Skeletal muscle cell (primary cell): ENCODE measurements around the gene PPM1L.
"Not testable (repeated sequence)": the region's sequence is repeated elsewhere in the genome, so short reads cannot be mapped to it uniquely, and the experiment has no call there.

Source experiments
- DNase-seq: peaks from one replicate; pipeline ENCODE4 v3.0.0-alpha.2; 2010; ENCODE audit warnings: low read depth
- H3K4me3 ChIP-seq: 2 replicates; pipeline ENCODE4 v1.5.1; 2011; ENCODE audit warnings: low read depth, mild to moderate bottlenecking, control low read depth, low read length, moderate library complexity

The PPM1L gene

DNA sequence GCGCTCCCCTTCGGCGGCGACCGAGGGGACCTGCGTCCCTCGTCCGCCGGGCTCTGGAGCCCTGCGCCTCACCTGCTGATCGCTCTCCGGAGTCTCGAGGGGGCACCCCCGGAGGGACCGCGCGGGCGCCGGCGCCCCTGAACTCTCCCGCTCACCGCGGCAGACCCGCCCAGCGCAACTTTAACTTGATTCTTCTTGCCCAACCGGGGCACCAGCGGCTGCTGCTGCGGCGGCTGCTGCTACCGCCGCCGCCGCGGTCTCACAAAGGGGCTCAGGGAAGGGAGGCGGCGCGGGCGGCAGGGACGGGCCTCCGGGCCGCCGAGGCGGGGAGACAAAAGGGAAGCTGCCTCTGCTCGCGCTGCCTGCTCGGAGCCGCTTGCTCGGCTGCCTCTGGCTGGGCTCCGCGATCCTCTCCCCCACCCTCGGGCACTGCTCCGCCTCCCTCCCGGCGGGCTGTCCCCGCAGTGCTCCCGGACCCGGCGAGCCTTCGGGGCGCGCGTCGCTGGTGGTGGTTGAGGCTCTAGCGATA lies at the start of gene PPM1L:
TSS of gene PPM1L (plus strand) at position 456 of the 529 bp plus-strand sequence.
- H3K4me3 ChIP-seq: peak within 1 kb of the TSS; percentile 58
- DNase-seq: no peak

DNA sequence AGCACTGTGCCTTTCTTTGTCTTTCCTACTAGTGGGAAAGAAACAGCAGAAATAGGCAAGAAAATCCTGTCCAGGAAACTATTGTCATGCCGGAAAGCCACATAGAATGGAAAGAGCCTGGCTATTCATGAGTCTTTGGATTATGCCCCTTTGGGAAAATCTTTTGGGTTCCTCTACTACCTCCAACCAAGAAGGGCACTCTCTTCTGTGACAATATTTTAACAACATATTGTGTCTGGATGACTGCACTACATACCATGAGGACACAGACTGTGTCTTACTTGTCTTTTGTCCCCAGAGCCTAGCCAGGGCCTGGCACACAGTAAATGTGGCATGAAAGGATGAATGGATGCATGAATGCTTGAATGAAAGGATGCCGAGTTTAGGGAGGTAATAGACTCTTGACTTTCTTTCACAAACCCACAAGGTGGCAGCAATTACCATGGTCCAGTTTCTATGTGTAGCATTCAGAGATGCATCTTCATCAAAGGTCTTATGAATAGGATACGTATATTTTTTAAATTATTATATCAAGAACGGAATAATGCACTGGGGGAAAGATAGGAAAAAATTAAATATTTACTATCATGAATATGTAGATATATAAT lies 48.7 kb upstream of the PPM1L start:
- peak; percentile 11 for DNase-seq

GRCh38 chr3:160709477-160710182 lies 46.4 kb upstream of the PPM1L start:
- no peak overlapping the region for H3K4me3 ChIP-seq
- DNase-seq: no peak

More for the DNA sequence above, 48.7 kb upstream of the PPM1L start:
- H3K4me3 ChIP-seq: no peak overlapping the region

GRCh38 chr3:160713144-160713543 lies 42.9 kb upstream of the PPM1L start:
- not testable (repeated sequence) for H3K4me3 ChIP-seq, DNase-seq

DNA sequence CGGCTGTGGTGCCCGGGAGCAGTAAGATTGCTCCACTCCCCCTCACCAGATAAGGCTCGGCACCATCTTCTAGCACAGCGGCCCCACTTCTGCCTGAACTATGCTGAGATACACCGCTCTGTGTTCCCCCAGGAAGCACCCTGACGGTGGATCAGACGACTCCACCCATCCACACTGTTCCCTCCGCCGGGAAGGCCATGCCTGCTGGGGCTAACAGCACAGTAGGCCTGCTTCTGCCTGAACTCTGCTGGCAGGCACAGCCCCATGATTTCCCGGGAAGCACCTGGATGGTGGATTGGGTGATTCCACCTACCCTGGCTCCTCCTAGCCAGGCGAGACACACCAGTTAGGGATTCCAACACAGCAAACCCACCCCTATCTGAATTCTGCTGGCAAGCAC lies 36.3 kb upstream of the PPM1L start:
- no peak overlapping the region for H3K4me3 ChIP-seq
- no peak for DNase-seq

GRCh38 chr3:160720123-160720746 lies 35.8 kb upstream of the PPM1L start:
- no peak overlapping the region for H3K4me3 ChIP-seq
- DNase-seq: no peak

DNA sequence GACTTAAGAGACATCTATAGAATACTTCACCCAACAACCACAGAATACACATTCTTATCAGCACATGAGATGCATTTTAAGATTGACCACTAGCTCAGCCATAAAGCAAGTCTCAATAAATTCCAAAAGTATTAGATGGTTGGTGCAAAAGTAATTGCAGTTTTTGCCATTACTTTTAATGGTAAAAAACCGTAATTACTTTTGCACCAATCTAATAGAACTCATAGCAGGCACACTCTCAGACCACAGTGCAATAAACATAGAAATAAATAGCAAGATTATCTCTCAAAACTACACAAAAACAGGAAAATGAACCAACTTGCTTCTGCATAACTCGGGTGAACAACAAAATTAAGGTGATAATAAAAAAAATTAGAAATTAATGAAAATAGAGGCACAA lies 33.7 kb upstream of the PPM1L start:
- DNase-seq: no peak
- no peak overlapping the region for H3K4me3 ChIP-seq

GRCh38 chr3:160725338-160725737 lies 30.7 kb upstream of the PPM1L start:
- no peak for DNase-seq

DNA sequence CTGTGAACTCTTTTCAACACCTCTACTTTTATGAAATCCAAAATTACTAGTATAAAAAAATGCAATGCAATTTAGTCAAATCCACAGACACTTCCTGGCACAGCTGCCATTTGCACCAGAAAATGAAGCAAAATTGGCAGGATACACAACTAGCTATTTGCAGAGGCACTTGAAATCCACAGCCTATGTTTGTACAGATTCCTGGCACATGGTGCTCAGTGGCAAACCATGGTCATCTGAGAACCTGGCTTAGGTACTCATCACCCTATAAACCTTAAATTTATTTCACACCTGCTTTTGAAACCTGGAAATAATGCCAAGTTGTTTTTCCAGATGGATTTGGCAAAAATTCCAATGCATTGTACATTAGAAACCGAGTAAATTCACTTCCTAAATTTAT lies 20.2 kb upstream of the PPM1L start:
- DNase-seq: no peak
- no peak overlapping the region for H3K4me3 ChIP-seq

More at GRCh38 chr3:160725338-160725737, 30.7 kb upstream of the PPM1L start:
- H3K4me3 ChIP-seq: no peak overlapping the region

DNA sequence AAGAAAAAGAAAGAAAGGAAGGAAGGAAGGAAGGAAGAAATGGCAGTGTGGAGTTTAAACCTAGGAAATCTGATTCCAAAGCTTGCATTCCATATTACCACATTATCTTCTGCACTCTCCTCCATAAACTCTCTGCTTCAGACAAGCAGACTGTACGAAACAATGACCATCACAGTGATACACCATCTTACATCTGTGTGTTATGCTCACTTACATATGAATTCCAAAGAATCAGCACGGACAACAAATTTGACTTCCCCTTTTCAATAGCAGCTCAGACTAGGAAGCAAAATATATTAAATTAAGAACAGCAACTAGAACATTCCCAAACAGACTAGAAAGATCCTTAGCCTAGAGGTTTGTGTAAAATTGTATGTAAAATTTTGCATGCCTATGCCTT lies 18.0 kb upstream of the PPM1L start:
- no peak overlapping the region for H3K4me3 ChIP-seq
- no peak for DNase-seq

DNA sequence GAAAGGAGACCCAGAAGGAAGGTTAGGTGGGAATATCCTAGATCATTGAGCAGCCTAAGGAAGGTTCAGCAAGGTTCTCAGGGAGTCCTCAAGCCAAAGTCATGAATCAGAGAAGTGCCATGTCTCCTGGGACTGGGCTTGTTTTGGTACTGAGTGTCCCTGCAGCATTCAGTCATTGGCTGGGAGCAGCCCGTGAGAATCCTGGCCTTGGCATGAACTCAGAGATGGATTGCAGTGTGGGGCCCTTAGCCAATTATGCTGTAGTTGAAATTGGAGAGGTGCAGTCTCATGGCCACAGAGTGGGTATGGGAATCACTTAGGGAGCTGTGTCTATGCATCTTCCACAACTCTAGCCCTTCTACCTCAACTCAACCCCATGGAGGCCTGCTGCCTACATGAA lies 17.0 kb upstream of the PPM1L start:
- H3K4me3 ChIP-seq: no peak overlapping the region
- DNase-seq: peak; percentile 47

DNA sequence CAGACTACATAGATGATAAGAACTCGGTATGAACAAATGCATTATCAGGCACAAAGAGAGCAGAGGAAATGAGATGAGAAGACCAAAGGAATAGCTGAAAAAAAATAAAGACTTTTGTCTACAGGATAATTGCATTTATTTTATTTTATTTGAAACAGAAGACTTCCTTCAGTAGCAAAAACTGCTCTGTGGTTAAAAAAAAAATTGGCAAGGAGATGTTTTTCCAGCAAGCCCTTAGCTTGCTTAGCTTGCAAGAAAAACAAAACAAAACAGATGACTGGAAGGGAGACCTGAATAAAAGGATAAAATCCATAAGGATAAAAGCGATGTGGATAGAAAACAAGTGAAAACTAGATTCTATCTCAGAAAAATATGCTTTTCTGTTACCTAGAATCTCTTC lies 9.1 kb upstream of the PPM1L start:
- DNase-seq: no peak
- H3K4me3 ChIP-seq: no peak overlapping the region

- no peak for DNase-seq
- H3K4me3 ChIP-seq: no peak overlapping the region
Observed at GRCh38 chr3:160747422-160747821, 8.6 kb upstream of the PPM1L start.

DNA sequence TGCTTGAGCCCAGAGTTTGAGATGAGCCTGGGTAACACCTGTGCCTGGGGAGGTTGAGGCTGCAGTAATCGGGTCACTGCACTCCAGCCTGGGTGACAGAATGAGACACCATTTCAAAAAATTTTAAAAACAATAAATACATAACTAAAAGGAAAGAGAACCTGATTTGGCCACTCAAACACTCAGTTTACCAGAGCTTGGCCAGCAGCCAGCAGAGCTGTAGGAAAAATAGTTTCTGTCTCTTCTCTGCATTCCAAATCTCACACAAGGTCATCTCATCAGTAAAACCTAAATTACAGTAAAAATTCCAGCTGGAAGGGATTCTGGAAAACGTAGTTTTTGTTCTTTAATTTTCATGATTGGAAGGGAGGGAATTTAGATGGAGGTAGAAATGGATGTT lies 7.8 kb upstream of the PPM1L start:
- no peak for DNase-seq
- no peak overlapping the region for H3K4me3 ChIP-seq

GRCh38 chr3:160748787-160749186 lies 7.2 kb upstream of the PPM1L start:
- DNase-seq: no peak
- H3K4me3 ChIP-seq: no peak overlapping the region

GRCh38 chr3:160753953-160754352 lies 2.1 kb upstream of the PPM1L start:
- no peak for DNase-seq
- peak overlapping the region; percentile 58 for H3K4me3 ChIP-seq

DNA sequence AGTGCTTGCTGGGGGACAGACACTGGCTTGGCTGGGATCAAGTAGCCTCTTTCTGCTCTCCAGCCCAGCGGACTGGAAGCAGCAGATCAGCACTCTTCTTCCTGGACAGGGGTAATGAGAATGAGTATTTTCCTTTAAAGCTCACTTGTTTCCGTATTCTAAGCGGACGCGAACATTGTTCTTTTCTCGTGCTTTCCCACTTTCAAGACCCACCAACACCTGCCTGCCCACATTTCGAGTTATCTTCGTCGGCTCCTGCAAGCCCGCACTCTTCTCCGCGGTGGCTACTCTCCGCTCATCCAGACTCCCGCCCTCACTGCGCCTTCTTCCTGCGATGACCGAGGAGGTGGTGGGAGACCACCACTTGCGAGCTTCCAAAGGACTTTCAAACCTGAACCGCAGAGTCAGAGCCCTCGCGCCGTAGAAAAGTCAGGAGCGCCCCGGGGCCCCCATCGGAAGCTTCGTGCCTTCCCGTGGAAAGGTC lies 1.6 kb upstream of the PPM1L start:
- DNase-seq: no peak
- H3K4me3 ChIP-seq: peak overlapping the region; percentile 58

DNA sequence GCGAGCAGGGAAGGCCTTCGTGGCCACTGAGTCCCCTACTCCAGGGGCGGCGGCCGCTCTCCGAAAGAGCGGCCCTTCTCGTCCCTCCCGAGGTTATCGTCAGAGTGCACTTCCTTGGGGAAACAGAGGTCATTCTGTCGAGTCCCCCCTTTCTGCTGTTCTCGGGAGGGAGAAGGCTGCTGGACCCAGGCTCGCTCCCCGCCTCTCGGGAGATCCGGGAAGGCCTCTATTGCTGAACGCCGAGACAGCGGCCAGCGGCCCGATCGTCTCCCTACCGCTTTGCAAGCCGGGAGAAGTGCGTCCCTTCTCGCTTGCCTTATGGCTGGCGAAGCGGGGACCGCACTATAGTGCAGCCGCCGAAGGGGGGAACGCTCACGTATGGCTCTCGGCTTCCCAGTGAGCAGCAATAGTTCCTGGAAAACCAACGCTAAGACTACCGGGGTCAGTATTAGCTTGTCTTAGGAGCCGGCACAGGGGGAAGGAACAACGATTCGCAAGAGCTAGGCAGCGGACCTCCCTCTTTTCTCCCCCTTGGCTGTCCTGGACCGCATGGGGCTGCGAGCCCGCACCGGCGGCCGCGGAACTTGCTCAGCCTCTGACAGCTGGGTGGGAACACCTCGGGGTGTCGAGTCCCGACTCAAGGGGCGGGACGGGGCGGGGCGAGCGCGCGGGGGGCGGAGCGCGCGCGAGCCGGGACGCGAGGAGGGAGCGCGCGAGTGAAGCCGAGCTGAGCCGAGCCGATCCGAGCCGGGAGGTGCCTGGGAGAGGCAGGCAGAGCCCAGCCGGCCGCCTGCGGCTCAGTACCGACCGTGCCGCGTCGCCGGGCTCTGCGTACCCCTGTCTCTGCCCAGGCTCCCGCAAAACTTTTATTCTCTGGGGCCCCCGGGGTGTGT lies 930 bp upstream of the PPM1L start:
- peak overlapping the region; percentile 58 for H3K4me3 ChIP-seq
- peak; percentile 72 for DNase-seq
